Left kidney (tissue), 2 donors: ENCODE data around the gene SMNDC1. TPM values are rescaled to one million over a fixed set of nuclear protein-coding genes. Genes with fewer than 3 reads are reported as not detected.
"Not testable (repeated sequence)": the region's sequence is repeated elsewhere in the genome, so short reads cannot be mapped to it uniquely, and the experiment has no call there.

Experiments
- DNase-seq: peaks from one replicate; pipeline ENCODE4 v3.0.0-alpha.2; 2013
- polyA plus RNA-seq: library from polyadenylated mRNA; unstranded; fragments of 120-200 nt; gene quantifications from one replicate; pipeline ENCODE4 v1.2.1, GENCODE V29; 2013; ENCODE audit not compliant: insufficient read length

The SMNDC1 gene
- polyA plus RNA-seq, 1 donor: 56.1 TPM

GRCh38 chr10:110331226-110331795, 26.6 kb upstream of the SMNDC1 start:
- not testable (repeated sequence) for DNase-seq

DNA sequence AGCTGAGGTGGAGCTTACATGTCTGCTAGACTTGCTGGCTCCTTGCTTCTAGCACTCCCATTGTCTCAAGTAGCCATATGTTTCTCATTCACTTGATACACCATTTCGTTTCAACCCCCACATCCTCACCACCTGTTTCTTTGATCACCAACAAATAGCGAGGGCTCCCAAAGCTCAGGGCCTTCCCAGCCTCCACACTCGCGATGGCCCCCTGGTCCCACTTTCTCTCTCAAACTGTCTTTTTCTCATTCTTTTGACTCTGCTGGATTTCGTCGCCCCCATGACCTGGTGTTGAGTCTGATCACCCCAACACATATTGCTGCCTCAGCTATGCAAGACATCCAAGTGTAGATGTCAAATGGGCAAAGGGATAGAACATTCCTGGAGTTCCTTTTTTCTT, 26.0 kb upstream of the SMNDC1 start:
- no peak for DNase-seq

DNA sequence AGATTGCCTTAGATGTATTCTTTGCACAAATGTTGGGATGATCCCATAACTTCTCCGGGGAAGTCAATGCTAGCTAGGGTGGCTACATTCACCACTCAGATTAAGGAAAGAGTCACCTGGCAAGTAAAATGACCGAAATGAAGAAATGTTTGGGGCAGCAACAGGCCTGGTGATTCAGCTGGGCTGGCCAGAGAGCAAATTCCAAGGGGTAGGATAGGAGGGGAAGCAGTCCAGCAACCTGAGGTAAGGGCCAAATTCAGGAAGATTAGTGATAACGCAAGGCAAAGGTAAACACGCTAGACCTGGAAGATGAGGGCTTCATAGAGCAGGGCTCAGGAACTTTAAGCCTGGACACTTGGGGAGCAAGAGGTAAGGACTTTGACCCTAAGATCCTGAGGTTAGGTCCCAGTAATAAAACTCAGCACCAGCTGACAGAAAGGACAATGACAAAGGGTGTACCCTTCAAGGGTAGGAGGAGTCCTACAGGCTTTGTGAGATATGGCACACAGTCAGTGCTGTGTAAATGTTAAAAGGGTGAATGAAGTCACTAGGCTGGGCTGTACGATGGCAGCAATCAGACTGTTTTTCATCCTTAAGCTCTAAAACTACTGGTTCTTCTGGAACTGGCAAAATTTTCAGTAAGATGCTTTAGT, 22.7 kb upstream of the SMNDC1 start:
- no peak for DNase-seq

DNA sequence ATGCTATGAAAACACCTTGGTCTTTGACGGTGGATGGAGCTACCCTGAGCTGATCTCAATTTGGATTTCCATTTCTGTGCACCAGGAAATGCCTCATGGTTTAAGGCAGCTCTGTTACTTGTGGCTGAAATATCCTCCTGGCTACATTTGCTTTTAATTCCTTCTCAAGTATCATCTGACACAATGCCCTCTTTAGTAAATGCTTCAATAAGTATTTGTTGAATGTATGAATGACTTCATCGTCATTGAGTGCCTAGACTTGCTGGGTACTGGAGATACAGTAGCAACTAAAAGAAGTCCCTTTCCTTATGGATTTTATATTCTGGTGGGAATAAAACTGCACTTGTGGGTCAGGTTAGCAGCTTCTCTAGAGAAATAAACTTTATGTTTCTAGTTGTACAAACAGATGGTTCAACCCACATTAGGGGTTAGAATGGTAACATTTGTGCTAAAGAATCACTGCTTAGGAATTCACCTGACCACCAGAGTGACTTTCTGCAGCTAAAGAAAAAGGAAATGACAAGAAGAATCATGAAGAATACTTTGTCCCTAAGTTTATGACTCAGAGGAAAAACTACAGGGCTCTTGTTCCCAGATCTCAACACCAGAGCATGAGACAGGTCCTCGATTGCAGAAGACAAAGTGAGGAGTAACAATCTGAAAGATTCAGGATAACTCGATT, 21.8 kb upstream of the SMNDC1 start:
- no peak for DNase-seq

- DNase-seq: no peak
Measured at GRCh38 chr10:110324805-110325280, 20.1 kb upstream of the SMNDC1 start.

DNA sequence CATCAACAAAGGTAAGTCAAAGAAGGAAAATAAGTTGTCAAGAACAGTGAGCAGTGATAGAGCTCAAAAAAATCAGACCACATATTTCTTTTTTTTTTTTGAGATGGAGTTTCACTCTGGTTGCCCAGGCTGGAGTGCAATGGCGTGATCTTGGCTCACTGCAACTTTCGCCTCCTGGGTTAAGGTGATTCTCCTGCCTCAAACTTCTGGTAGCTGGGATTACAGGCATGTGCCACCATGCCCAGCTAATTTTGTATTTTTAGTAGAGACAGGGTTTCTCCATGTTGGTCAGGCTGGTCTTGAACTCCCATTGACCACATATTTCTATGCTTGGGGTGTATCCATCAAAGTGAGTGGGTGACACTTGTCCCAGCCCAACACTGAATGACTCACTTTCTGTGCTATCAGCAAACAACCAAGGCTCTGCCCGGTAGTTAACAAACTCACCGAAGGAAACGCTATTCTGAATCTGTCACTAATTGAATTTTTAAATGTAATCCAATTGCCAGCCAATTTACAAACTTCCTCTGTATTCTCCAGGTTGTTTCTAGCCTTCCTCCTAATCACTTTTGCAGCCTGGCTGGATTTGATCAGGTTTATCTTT, 19.6 kb upstream of the SMNDC1 start:
- no peak for DNase-seq

- no peak for DNase-seq
Measured at GRCh38 chr10:110323503-110323902, 18.8 kb upstream of the SMNDC1 start.

- no peak for DNase-seq
Measured at GRCh38 chr10:110321869-110322620, 17.3 kb upstream of the SMNDC1 start.

DNA sequence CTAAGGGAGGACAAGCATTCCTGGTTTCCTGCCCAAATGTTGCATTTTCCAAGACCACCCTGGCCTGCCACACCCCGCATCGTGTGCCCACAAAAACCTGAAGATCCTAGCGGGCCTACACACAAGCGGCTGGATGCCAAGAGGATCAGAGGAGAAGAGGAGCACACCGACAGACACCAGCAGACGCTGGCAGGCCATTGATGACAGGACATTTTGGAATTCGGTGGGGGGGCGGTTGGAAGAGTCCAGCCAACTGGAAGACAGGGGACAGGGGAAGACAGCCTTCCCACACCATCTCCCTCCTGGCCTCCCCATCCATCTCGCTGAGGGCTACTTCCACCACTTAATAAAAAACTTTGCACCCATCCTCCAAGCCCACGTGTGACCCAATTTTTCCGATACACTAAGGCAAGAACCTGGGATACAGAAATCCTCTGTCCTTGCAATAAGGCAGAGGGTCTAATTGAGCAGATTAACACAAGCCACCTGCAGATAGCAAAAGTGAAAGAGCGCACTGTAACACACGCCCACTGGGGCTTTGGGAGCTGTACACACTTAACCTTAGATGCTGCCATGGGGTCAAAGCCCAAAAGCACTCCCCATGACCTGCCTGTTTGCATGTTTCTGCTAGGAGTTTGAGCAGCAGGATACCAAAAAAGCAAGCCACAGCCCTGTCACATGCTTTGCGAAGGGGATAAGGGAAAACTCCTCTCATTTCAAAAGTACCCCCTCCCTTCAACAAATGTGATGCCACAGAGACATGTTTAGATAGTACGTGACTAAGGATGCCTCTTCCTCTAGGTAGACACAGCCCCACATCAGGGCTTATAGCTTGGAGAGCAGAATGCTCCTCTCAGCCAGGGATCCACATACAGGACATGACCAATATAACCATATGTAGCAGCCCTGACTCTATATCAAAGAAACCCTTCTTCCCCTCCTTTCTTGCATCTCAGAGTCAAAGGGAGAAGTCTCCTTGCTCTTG, 13.4 kb upstream of the SMNDC1 start:
- DNase-seq: no peak

DNA sequence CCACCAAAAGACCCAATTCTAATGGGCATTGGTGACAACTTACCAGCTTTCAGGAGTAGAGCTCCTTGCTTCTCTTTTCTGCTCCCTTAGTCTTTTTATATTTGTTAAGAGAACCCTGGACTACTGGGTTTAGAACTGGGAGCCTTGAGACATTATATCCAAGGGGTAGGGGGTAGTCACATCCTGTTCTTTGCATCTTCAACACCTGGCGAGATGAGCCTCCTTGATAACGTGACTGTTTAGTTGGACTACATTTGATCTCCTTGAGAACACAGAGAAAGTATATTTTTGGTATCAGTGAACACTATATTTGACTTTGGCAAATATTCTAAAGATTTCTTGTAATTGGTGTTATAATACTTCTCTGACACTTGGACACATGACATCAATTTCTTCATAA, 9.0 kb upstream of the SMNDC1 start:
- DNase-seq: no peak

DNA sequence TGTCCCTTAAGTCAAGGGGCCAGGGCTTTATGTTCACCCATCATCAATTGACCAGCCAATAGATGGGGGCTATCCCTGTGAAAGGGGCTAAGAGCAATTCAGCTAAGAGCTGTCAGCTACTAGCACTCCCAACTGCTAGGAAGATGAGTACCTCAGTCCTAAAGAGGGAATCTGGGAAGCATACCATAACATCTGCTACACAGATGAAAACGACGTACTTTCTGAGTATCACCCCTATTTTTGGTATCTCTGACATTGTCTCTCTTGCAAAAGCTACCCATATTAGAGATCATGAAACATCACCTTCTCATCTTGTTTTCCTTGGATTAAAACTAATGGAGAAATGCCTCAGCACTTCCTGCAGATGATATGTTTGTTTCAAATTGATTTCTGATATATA, 7.5 kb upstream of the SMNDC1 start:
- no peak for DNase-seq

DNA sequence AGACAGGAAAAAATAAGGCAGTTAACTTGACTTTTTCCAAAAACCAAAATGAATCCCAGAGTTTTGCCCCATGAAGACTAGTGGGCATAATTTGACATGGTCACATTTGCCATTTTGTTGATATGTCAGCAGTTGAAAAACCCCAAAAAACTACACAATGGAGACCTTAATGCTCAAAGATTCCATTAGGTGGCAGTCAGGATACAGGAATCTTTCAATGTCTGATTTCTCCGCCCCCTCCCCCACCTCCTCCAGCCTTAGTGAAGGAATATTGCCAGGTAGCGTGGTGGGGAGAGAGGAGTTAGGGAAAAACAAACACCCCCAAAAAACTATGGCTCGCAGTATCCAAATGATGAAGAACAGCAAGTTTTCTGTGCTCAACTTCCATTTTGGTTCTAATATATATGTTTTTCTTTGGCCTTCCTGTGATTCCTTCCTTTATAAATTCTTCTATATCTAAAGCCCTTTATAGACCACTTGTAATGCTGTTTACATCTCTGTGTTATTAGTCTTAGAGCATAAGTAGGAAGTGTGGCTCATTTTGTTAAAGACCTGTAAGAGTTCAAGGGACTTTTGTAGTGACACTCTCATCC, 6.7 kb upstream of the SMNDC1 start:
- peak; percentile 72 for DNase-seq

GRCh38 chr10:110310741-110311140, 6.0 kb upstream of the SMNDC1 start:
- no peak for DNase-seq

DNA sequence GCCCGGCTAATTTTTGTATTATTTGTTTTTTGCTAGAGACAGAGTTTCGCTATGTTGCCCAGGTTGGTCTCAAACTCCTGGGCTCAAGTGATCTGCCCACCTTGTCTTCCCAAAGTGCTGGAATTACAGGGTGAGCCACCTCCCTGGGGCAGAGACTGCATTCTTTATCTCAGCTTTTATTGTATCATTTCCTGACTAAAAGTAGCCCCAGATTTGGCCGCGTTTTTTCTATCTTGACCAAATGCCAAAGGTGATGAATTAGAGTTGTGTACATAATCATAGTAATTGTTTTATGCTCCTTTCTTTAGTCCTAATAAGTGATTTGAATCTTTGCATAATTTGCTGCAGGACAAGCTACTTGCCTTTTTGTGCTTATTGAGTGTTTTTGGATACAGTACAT, 3.1 kb upstream of the SMNDC1 start:
- DNase-seq: no peak

GRCh38 chr10:110306452-110306768, 1.7 kb upstream of the SMNDC1 start:
- no peak for DNase-seq

DNA sequence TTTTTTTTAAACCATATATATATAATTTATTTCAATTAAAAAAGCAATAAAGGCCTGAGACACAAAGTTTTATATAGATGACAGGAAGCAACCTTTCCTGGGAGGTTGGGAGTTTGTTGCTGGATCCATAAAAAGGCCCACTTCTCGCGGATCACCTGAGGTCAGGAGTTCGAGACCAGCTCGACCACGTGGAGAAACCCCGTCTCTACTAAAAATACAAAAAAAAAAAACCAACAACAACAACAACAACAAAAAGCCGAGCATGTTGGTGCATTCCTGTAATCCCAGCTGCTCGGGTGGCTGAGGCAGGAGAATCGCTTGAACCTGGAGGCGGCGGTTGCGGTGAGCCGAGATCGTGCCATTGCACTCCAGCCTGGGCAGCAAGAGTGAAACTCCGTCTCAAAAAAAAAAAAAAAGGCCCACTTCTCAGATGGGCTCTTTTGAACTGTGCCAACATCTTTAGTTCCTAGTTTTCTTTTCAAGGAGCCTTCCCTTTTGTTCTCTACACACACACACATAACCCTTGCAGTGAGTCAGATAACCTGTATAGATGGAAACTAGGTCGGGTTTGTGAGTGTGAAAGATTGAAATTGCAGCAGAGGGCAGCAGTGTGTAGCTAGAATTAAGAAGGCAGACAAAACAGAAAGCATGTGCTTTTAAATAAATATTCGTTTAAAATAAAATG, 1.2 kb upstream of the SMNDC1 start:
- DNase-seq: peak; percentile 59

DNA sequence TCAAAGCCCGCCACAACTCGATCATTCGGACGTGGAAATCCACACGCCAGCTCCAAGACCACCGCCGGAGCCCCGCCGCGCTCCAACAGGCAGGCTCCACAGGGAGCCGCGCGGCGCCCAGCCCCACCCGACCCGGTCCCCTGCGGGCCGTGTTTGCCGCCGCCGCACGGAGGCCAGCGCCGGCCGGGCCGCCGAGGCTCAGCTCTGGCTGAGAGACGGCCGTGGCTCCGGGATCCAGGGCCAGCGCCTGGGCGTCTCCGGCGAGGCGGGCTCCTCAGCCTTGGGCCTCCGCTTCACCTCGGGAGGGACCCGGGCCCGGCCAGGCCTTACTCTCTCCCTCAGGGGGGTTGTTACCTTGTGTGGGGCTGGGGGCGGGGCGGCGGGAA, 333 bp downstream of the SMNDC1 start:
- no peak for DNase-seq

GRCh38 chr10:110303681-110304080, 1.0 kb downstream of the SMNDC1 start:
- no peak for DNase-seq

GRCh38 chr10:110300486-110300986, 4.2 kb downstream of the SMNDC1 start:
- no peak for DNase-seq

DNA sequence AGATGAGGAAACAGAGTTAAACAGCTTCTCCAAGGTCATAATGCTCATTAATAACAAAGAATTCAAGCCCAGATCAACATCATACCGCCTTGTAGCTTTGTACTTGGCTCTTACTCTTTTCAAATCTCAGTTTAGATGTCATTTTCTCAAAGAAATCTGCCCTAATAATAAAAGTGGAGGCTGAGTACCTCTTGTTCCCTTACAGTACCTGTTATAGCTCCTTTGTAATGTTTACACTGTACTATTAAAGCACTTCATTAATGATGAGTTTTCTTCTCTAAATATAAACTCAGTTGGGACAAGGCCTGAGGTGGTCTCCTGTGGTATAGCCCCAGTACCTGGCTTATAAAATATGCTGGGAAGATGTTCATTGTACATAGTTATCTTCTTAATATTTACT, 7.8 kb downstream of the SMNDC1 start:
- no peak for DNase-seq
